ENCODE measurements around the gene CRHR2. TPM values are rescaled to one million over a fixed set of nuclear protein-coding genes. Genes with fewer than 3 reads are reported as not detected.

The CRHR2 gene
- polyA plus RNA-seq, 2 of the 4 experiments (the other 2 are of a cell fraction), result not detected

DNA sequence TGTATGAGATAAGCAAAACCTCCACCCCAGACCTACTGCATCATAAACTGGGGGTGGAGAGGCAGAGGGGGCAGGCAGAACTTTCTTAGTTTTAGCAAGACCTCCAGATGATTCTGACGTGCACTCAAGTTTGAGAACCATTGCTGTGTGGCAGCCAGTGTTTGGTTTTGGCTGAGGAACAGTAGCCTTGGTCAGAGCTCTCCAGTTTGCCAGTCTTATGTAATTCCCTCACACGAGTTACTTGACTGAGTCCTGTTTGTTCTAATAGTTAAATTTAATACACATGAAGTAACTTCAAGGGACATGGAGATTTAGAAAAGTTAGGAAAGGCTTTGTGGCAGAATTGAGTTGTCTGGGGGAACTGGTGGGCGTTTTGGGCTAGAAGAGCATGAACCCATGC, 49.0 kb downstream of the CRHR2 start:
- H3K4me2 ChIP-seq, result no peak overlapping the region
- DNase-seq (ENCODE audit: low read depth in 1 of 2, low spot score in 1 of 2) (no peak), ATAC-seq (no peak), FAIRE-seq (no peak)
- CTCF ChIA-PET, result interaction anchor here (2.0 kb wide), 1 partner anchor 14 kb away, joined by 6 read pairs; no protein-coding TSS in a partner anchor
- no peak overlapping the region for H3K4me3 ChIP-seq
- no peaks in the 10 kb centered on the region; the same call in 2 of the 3 replicates for H3K4me1 ChIP-seq
- H3K27ac ChIP-seq, result no peak overlapping the region
- no peaks in the 10 kb centered on the region for H3K9me3 ChIP-seq
- TF ChIP-seq HDAC2 (IDR thresholded peaks at IDR 0.05), result no peak
- TF ChIP-seq ZNF302 (CRISPR knock-in tag; IDR thresholded peaks at IDR 0.05), result no peak
- no peak for TF ChIP-seq CEBPB (IDR thresholded peaks at IDR 0.05)
- TF ChIP-seq EP300 (IDR thresholded peaks at IDR 0.05), result no peak
- no peak for TF ChIP-seq RFX5 (IDR thresholded peaks at IDR 0.05)
- TF ChIP-seq POLR2A (IDR thresholded peaks at IDR 0.05; ENCODE audit: low read length), result no peak
- TF ChIP-seq, protein P1, sequence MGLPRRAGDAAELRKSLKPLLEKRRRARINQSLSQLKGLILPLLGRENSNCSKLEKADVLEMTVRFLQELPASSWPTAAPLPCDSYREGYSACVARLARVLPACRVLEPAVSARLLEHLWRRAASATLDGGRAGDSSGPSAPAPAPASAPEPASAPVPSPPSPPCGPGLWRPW (IDR thresholded peaks at IDR 0.05), result no peak
- no peak for TF ChIP-seq JUN (IDR thresholded peaks at IDR 0.05)
- no peak for TF ChIP-seq FOXS1 (CRISPR knock-in tag; IDR thresholded peaks at IDR 0.05)
- TF ChIP-seq MAFK (IDR thresholded peaks at IDR 0.05; ENCODE audit: partially characterized antibody), result no peak
- no peak for TF ChIP-seq MYC (IDR thresholded peaks at IDR 0.05; ENCODE audit: borderline replicate concordance, low read length)
- WGBS (ENCODE audit: missing lambda C conversion rate), result 80% methylated on average over 3 of the region's 3 CpGs
- POLR2A ChIA-PET, result no interaction called here

DNA sequence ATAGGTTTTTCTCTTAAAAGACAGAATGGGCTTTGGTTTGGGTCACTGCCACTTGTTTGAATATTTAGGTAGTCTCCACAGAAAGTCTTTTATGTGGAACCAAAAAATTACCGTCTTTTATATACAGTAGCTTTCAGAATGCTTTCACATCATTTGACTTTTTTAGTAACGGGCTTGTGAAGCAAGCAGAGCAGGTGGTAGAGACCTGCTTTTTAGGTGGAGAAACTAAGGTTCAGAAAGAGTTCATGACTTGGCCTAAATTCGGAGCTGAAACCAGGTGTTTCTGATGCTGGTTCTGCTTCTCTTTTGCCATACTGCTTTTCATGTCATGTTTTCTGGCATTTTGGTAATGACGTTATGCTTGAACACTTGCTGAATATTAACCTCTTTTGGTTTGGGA, 51.3 kb downstream of the CRHR2 start:
- 97% methylated on average over 4 of the region's 4 CpGs for WGBS (ENCODE audit: missing lambda C conversion rate)
- H3K4me3 ChIP-seq, result no peak overlapping the region
- CTCF ChIA-PET, result interaction anchor here (0.8 to 1.2 kb wide), 2 partner anchors 31 to 109 kb away, joined by 3 to 4 read pairs; no protein-coding TSS in a partner anchor
- no peaks in the 10 kb centered on the region; the same call in 2 of the 3 replicates for H3K4me1 ChIP-seq
- FAIRE-seq (no peak), DNase-seq (ENCODE audit: low read depth in 1 of 2, low spot score in 1 of 2) (no peak), ATAC-seq (no peak)
- POLR2A ChIA-PET, result no interaction called here
- H3K4me2 ChIP-seq, result no peak overlapping the region
- no peak overlapping the region for H3K27ac ChIP-seq
- no peaks in the 10 kb centered on the region for H3K9me3 ChIP-seq
- TF ChIP-seq RFX5 (IDR thresholded peaks at IDR 0.05) (no peak), SMC3 (IDR thresholded peaks at IDR 0.05) (no peak), CHD4 (IDR thresholded peaks at IDR 0.05; ENCODE audit: borderline replicate concordance) (no peak), GATA3 (IDR thresholded peaks at IDR 0.05; ENCODE audit: borderline replicate concordance) (no peak), MAZ (IDR thresholded peaks at IDR 0.05; ENCODE audit: borderline replicate concordance, low read depth, low read length) (no peak), ZNF302 (CRISPR knock-in tag; IDR thresholded peaks at IDR 0.05) (no peak), ZC3H11A (IDR thresholded peaks at IDR 0.05) (no peak)
- TF ChIP-seq, protein P2, sequence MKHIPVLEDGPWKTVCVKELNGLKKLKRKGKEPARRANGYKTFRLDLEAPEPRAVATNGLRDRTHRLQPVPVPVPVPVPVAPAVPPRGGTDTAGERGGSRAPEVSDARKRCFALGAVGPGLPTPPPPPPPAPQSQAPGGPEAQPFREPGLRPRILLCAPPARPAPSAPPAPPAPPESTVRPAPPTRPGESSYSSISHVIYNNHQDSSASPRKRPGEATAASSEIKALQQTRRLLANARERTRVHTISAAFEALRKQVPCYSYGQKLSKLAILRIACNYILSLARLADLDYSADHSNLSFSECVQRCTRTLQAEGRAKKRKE (CRISPR knock-in tag; IDR thresholded peaks at IDR 0.05; ENCODE audit: low read depth), result no peak
- TF ChIP-seq, protein P1 (IDR thresholded peaks at IDR 0.05), result no peak

DNA sequence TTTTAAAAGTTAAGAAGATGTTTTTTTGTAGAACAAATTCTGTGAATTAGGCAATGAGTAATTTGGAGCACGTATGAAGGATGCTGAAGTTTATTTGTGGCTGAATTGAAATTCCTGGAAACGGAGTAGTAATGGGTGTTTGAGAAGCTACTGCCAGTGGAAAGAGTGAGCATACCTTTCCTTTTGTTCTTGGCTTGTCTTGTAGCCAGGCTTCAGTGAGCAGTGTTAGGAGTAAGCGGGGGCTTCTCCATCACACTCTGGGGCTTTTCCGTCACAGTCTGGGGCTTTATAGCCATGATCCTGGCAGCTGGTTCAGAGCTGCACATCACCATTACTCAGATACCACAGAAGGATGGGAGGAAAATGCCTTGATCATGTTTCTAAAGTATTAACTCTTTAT, 55.2 kb downstream of the CRHR2 start:
- ATAC-seq (no peak), FAIRE-seq (no peak), DNase-seq (ENCODE audit: low read depth in 1 of 2, low spot score in 1 of 2) (no peak)
- Histone ChIP-seq H3K9me3 (no peaks in the 10 kb centered on the region), H3K4me2 (no peak overlapping the region), H3K4me1 (no peaks in the 10 kb centered on the region), H3K27ac (no peak overlapping the region), H3K4me3 (no peak overlapping the region)
- CTCF ChIA-PET, result interaction anchor here (0.7 to 1.1 kb wide), 3 partner anchors 24 to 147 kb away, joined by 3 to 5 read pairs (median 3); no protein-coding TSS in a partner anchor
- POLR2A ChIA-PET, result no interaction called here
- no peak for TF ChIP-seq GATA3 (IDR thresholded peaks at IDR 0.05; ENCODE audit: borderline replicate concordance)
- TF ChIP-seq KDM5A (IDR thresholded peaks at IDR 0.05), result no peak
- TF ChIP-seq JUN (IDR thresholded peaks at IDR 0.05), result no peak
- TF ChIP-seq HOXB5 (CRISPR knock-in tag; IDR thresholded peaks at IDR 0.05), result no peak
- TF ChIP-seq CEBPB (IDR thresholded peaks at IDR 0.05), result no peak
- TF ChIP-seq CBX2 (IDR thresholded peaks at IDR 0.05; ENCODE audit: borderline replicate concordance, low read depth), result no peak
- TF ChIP-seq, protein P3, sequence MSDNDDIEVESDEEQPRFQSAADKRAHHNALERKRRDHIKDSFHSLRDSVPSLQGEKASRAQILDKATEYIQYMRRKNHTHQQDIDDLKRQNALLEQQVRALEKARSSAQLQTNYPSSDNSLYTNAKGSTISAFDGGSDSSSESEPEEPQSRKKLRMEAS (IDR thresholded peaks at IDR 0.05), result no peak
- TF ChIP-seq, protein P4, sequence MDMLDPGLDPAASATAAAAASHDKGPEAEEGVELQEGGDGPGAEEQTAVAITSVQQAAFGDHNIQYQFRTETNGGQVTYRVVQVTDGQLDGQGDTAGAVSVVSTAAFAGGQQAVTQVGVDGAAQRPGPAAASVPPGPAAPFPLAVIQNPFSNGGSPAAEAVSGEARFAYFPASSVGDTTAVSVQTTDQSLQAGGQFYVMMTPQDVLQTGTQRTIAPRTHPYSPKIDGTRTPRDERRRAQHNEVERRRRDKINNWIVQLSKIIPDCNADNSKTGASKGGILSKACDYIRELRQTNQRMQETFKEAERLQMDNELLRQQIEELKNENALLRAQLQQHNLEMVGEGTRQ (IDR thresholded peaks at IDR 0.05), result no peak
- TF ChIP-seq JUNB (IDR thresholded peaks at IDR 0.05), result no peak
- no peak for TF ChIP-seq PHF8 (IDR thresholded peaks at IDR 0.05; ENCODE audit: borderline replicate concordance, low read depth)
- TF ChIP-seq MAFK (IDR thresholded peaks at IDR 0.05; ENCODE audit: partially characterized antibody), result no peak
- TF ChIP-seq NR3C1 (IDR thresholded peaks at IDR 0.05), result no peak
- TF ChIP-seq, protein P5, sequence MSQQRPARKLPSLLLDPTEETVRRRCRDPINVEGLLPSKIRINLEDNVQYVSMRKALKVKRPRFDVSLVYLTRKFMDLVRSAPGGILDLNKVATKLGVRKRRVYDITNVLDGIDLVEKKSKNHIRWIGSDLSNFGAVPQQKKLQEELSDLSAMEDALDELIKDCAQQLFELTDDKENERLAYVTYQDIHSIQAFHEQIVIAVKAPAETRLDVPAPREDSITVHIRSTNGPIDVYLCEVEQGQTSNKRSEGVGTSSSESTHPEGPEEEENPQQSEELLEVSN (IDR thresholded peaks at IDR 0.05; ENCODE audit: borderline replicate concordance, low read depth), result no peak
- no peak for TF ChIP-seq NFE2L2 (conservative IDR thresholded peaks at IDR 0.05; ENCODE audit: low read length)
- no peak for TF ChIP-seq MYC (IDR thresholded peaks at IDR 0.05; ENCODE audit: borderline replicate concordance, low read length)
- no peak for TF ChIP-seq CHD4 (IDR thresholded peaks at IDR 0.05; ENCODE audit: borderline replicate concordance)
- no peak for TF ChIP-seq FOXS1 (CRISPR knock-in tag; IDR thresholded peaks at IDR 0.05)
- 94% methylated on average over 4 of the region's 4 CpGs for WGBS (ENCODE audit: missing lambda C conversion rate)

Measured in A549 (cell line).